Measurements from ENCODE around the gene DDX56. TPM values are rescaled to one million over a fixed set of nuclear protein-coding genes. Genes with fewer than 3 reads are reported as not detected.

The DDX56 gene
- total RNA-seq, 1 experiment from 2014 or later, result 83.1 TPM

- TF ChIP-seq FOXJ3 (CRISPR knock-in tag; IDR thresholded peaks at IDR 0.05; ENCODE audit: borderline replicate concordance), result no peak
- TF ChIP-seq AFF4 (CRISPR knock-in tag; IDR thresholded peaks at IDR 0.05; ENCODE audit: borderline replicate concordance), result no peak
- TF ChIP-seq GTF2I (CRISPR knock-in tag; conservative IDR thresholded peaks at IDR 0.05), result no peak
- TF ChIP-seq ZNF423 (CRISPR knock-in tag; IDR thresholded peaks at IDR 0.05), result no peak
- TF ChIP-seq MAX (CRISPR knock-in tag; IDR thresholded peaks at IDR 0.05), result no peak
- TF ChIP-seq MYBL2 (CRISPR knock-in tag; IDR thresholded peaks at IDR 0.05), result no peak
- no peak for TF ChIP-seq TCF7 (CRISPR knock-in tag; IDR thresholded peaks at IDR 0.05; ENCODE audit: low read depth)
These were observed 672 bp upstream of the DDX56 start (continued) for GRCh38 chr7:44574287-44574872.

GRCh38 chr7:44572771-44573170 is 937 bp downstream of the DDX56 start:
- no peak for DNase-seq (ENCODE audit: low spot score)
- peaks cover 23% of the 10 kb centered on the region for H3K4me1 Mint-ChIP-seq
- no peak for ATAC-seq

More at GRCh38 chr7:44572771-44573170, 937 bp downstream of the DDX56 start:
- TF ChIP-seq ZNF396 (CRISPR knock-in tag; IDR thresholded peaks at IDR 0.05; ENCODE audit: borderline replicate concordance) (no peak), RORB (CRISPR knock-in tag; IDR thresholded peaks at IDR 0.05) (no peak), ATF1 (CRISPR knock-in tag; IDR thresholded peaks at IDR 0.05) (no peak), SP1 (CRISPR knock-in tag; conservative IDR thresholded peaks at IDR 0.05) (no peak), IRF2 (CRISPR knock-in tag; IDR thresholded peaks at IDR 0.05; ENCODE audit: borderline replicate concordance, low read depth) (no peak), MYBL2 (CRISPR knock-in tag; IDR thresholded peaks at IDR 0.05) (no peak), ELF4 (CRISPR knock-in tag; IDR thresholded peaks at IDR 0.05; ENCODE audit: low read depth) (no peak), ZNF423 (CRISPR knock-in tag; IDR thresholded peaks at IDR 0.05) (no peak), ZNF317 (CRISPR knock-in tag; IDR thresholded peaks at IDR 0.05; ENCODE audit: borderline replicate concordance, low read depth) (no peak), MAX (CRISPR knock-in tag; IDR thresholded peaks at IDR 0.05) (no peak), SMAD3 (CRISPR knock-in tag; IDR thresholded peaks at IDR 0.05; ENCODE audit: borderline replicate concordance) (no peak), JUN (CRISPR knock-in tag; IDR thresholded peaks at IDR 0.05) (no peak), MXD4 (CRISPR knock-in tag; IDR thresholded peaks at IDR 0.05; ENCODE audit: borderline replicate concordance) (no peak), GRHL2 (CRISPR knock-in tag; IDR thresholded peaks at IDR 0.05; ENCODE audit: insufficient replicate concordance, severe bottlenecking) (no peak), OVOL2 (CRISPR knock-in tag; IDR thresholded peaks at IDR 0.05; ENCODE audit: borderline replicate concordance) (no peak)
- TF ChIP-seq, protein P1, sequence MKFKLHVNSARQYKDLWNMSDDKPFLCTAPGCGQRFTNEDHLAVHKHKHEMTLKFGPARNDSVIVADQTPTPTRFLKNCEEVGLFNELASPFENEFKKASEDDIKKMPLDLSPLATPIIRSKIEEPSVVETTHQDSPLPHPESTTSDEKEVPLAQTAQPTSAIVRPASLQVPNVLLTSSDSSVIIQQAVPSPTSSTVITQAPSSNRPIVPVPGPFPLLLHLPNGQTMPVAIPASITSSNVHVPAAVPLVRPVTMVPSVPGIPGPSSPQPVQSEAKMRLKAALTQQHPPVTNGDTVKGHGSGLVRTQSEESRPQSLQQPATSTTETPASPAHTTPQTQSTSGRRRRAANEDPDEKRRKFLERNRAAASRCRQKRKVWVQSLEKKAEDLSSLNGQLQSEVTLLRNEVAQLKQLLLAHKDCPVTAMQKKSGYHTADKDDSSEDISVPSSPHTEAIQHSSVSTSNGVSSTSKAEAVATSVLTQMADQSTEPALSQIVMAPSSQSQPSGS (CRISPR knock-in tag; IDR thresholded peaks at IDR 0.05; ENCODE audit: borderline replicate concordance, low read depth), result no peak
- TF ChIP-seq, protein P2, sequence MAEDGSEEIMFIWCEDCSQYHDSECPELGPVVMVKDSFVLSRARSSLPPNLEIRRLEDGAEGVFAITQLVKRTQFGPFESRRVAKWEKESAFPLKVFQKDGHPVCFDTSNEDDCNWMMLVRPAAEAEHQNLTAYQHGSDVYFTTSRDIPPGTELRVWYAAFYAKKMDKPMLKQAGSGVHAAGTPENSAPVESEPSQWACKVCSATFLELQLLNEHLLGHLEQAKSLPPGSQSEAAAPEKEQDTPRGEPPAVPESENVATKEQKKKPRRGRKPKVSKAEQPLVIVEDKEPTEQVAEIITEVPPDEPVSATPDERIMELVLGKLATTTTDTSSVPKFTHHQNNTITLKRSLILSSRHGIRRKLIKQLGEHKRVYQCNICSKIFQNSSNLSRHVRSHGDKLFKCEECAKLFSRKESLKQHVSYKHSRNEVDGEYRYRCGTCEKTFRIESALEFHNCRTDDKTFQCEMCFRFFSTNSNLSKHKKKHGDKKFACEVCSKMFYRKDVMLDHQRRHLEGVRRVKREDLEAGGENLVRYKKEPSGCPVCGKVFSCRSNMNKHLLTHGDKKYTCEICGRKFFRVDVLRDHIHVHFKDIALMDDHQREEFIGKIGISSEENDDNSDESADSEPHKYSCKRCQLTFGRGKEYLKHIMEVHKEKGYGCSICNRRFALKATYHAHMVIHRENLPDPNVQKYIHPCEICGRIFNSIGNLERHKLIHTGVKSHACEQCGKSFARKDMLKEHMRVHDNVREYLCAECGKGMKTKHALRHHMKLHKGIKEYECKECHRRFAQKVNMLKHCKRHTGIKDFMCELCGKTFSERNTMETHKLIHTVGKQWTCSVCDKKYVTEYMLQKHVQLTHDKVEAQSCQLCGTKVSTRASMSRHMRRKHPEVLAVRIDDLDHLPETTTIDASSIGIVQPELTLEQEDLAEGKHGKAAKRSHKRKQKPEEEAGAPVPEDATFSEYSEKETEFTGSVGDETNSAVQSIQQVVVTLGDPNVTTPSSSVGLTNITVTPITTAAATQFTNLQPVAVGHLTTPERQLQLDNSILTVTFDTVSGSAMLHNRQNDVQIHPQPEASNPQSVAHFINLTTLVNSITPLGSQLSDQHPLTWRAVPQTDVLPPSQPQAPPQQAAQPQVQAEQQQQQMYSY (CRISPR knock-in tag; IDR thresholded peaks at IDR 0.05), result no peak
- TF ChIP-seq, protein P3, sequence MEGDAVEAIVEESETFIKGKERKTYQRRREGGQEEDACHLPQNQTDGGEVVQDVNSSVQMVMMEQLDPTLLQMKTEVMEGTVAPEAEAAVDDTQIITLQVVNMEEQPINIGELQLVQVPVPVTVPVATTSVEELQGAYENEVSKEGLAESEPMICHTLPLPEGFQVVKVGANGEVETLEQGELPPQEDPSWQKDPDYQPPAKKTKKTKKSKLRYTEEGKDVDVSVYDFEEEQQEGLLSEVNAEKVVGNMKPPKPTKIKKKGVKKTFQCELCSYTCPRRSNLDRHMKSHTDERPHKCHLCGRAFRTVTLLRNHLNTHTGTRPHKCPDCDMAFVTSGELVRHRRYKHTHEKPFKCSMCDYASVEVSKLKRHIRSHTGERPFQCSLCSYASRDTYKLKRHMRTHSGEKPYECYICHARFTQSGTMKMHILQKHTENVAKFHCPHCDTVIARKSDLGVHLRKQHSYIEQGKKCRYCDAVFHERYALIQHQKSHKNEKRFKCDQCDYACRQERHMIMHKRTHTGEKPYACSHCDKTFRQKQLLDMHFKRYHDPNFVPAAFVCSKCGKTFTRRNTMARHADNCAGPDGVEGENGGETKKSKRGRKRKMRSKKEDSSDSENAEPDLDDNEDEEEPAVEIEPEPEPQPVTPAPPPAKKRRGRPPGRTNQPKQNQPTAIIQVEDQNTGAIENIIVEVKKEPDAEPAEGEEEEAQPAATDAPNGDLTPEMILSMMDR (IDR thresholded peaks at IDR 0.05), result no peak
- no peaks in the 10 kb centered on the region for H3K27me3 Mint-ChIP-seq (ENCODE audit: low read depth)
- H3K9me3 Mint-ChIP-seq, result no peaks in the 10 kb centered on the region
- H3K27ac Mint-ChIP-seq, result peak overlapping the region; percentile 91; the same call in 1 of the 2 replicates
- H3K4me3 Mint-ChIP-seq, result peak overlapping the region; percentile 89
- peaks cover 65% of the 10 kb centered on the region for H3K36me3 Mint-ChIP-seq
- CTCF ChIA-PET, result no interaction called here
- POLR2A ChIA-PET, result interaction anchor here (1.5 kb wide), 1 partner anchor 34 kb away, joined by 5 read pairs; the partner anchor contains the start of gene OGDH

Measured in WTC11 (cell line).